ENCODE results near the gene CORT.

- TF ChIP-seq CTCF (IDR thresholded peaks at IDR 0.05) (no peak), POLR2A (IDR thresholded peaks at IDR 0.05) (no peak)
Observed at GRCh38 chr1:10407201-10407600, 42.6 kb upstream of the CORT start.
